ENCODE results near the gene CCN5.

DNA sequence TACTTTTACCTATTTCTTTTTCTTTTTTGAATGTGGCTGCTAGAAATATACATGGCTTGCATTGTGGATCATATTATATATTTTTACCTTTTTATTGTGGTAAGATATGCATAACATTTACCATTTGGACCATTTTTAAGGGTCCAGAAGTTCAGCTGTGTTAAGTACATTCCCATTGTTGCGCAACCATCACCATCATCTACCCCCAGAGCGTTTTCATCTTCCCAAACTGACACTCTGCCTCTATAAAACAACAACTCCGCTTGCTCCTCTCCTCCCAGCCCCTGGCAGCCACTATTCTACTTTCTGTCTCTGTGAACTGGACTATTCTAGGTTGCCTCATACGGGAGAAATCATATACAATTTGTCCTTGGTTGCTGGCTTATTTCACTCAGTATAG is 28.2 kb upstream of the CCN5 start:
- TF ChIP-seq YY1 (IDR thresholded peaks at IDR 0.05; ENCODE audit: insufficient read depth, insufficient read length) (no peak), ZNF274 (IDR thresholded peaks at IDR 0.05; ENCODE audit: low read depth, low read length) (no peak), SUZ12 (IDR thresholded peaks at IDR 0.05; ENCODE audit: extremely low read depth, insufficient read depth, insufficient read length) (no peak)

All from NT2/D1 (cell line).